Fibroblast of lung (primary cell): Measurements from ENCODE around the gene PPP1R7. TPM values are rescaled to one million over a fixed set of nuclear protein-coding genes. Genes with fewer than 3 reads are reported as not detected.
"Not testable (repeated sequence)": the region's sequence is repeated elsewhere in the genome, so short reads cannot be mapped to it uniquely, and the experiment has no call there.

Source experiments
- DNase-seq, 2 donors: peaks; one replicate each; pipeline versions ENCODE4 v3.0.0 to v3.0.0-alpha.2; 2010; ENCODE audit warnings: low read depth in 2 of 2
- H2AFZ ChIP-seq: 2 replicates; pipeline ENCODE4 v1.5.1; 2012; ENCODE audit warnings: low read length, control low read depth, inconsistent platforms
- H3K27ac ChIP-seq: 2 replicates; pipeline ENCODE4 v1.5.1; 2011; ENCODE audit warnings: low read length, control low read depth; ENCODE audit not compliant: insufficient read depth
- H3K27me3 ChIP-seq: 2 replicates; pipeline ENCODE4 v1.5.1; 2011; ENCODE audit warnings: mild to moderate bottlenecking, low read length; ENCODE audit not compliant: control insufficient read depth, insufficient read depth
- H3K36me3 ChIP-seq: 2 replicates; pipeline ENCODE4 v1.5.1; 2011; ENCODE audit warnings: low read length; ENCODE audit not compliant: control insufficient read depth, insufficient read depth
- H3K4me1 ChIP-seq: 2 replicates; pipeline ENCODE4 v1.5.1; 2011; ENCODE audit warnings: low read length; ENCODE audit not compliant: control insufficient read depth, insufficient read depth; ENCODE audit errors: extremely low read depth
- H3K4me2 ChIP-seq: 2 replicates; pipeline ENCODE4 v1.5.1; 2011; ENCODE audit warnings: low read length, control low read depth; ENCODE audit not compliant: insufficient read depth; ENCODE audit errors: extremely low read depth
- H3K4me3 ChIP-seq, 4 experiments: fragments of 200-600 bp in 1 of 4; sonication (generic) in 1 of 4; replicated peaks in 1 of 4; 2 replicates each; pipeline ENCODE4 v1.5.1; 2011 to 2016; ENCODE audit warnings: low read length in 4 of 4, low read depth in 3 of 4, mild to moderate bottlenecking in 3 of 4, control low read depth in 2 of 4, inconsistent platforms in 1 of 4, mixed read lengths in 1 of 4; ENCODE audit not compliant: insufficient read depth in 1 of 4; ENCODE audit errors: control extremely low read depth in 1 of 4
- H3K79me2 ChIP-seq: 2 replicates; pipeline ENCODE4 v1.5.1; 2012; ENCODE audit warnings: mild to moderate bottlenecking, low read length, inconsistent platforms; ENCODE audit not compliant: control insufficient read depth, insufficient read depth
- H3K9ac ChIP-seq: 2 replicates; pipeline ENCODE4 v1.5.1; 2011; ENCODE audit warnings: mild to moderate bottlenecking, low read length, control low read depth; ENCODE audit not compliant: insufficient read depth
- H3K9me3 ChIP-seq: 2 replicates; pipeline ENCODE4 v1.5.1; 2012; ENCODE audit warnings: low read depth, low read length; ENCODE audit not compliant: control insufficient read depth, insufficient read depth
- H4K20me1 ChIP-seq: 2 replicates; pipeline ENCODE4 v1.5.1; 2011; ENCODE audit warnings: low read length; ENCODE audit not compliant: control insufficient read depth, insufficient read depth; ENCODE audit errors: extremely low read depth
- EZH2 ChIP-seq: IDR thresholded peaks from 2 replicates; pipeline ENCODE4 v1.5.1; 2012; ENCODE audit warnings: low read length, control low read depth, mild to moderate bottlenecking; ENCODE audit errors: missing control alignments
- polyA plus RNA-seq, 2 donors: library from polyadenylated mRNA; depleted of rRNA in 1 of 2; stranded (reverse) in 1 of 2; unstranded in 1 of 2; fragments of >200 nt; gene quantifications; 2 replicates each; pipeline ENCODE4 v1.2.1, GENCODE V29; 2011 to 2012; ENCODE audit warnings: missing spikeins in 1 of 2
- total RNA-seq: library from RNA; depleted of rRNA; stranded (reverse); fragments of >200 nt; gene quantifications from 2 replicates; pipeline ENCODE4 v1.2.1, GENCODE V29; 2014
- TF ChIP-seq, protein P1 (sequence below), 2 donors: IDR thresholded peaks in 1 of 2; conservative IDR thresholded peaks in 1 of 2; 1 replicate in 1 of 2; 2 replicates in 1 of 2; pipeline ENCODE4 v1.5.1; 2011 to 2012; ENCODE audit warnings: low read length in 2 of 2, control low read depth in 1 of 2, inconsistent platforms in 1 of 2, low read depth in 1 of 2, mild to moderate bottlenecking in 1 of 2

Gene PPP1R7
- total and polyA plus RNA-seq, 2 donors (not counting 1 experiment from before 2014, with no cell fraction given): 70.7 to 141 TPM

DNA sequence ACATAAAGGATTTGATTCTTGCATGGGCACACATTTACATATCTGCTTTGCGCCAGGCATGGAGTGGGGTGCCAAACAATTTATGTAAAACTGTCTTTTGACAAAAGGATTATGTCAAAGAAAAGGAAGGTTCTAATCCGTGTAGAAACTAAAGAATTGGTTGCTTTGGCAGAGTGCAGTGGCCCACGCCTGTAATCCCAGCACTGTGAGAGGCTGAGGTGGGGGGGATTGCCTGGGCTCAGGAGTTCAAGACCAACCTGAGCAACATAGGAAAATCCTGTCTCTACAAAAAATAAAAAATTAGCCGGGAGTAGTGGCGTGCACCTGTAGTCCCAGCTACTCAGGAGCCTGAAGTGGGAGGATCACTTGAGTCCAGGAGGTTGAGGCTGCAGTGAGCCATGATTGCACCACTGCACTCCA, 47.1 kb upstream of the PPP1R7 start:
- H4K20me1 ChIP-seq: no peaks in the 10 kb centered on the region
- H3K4me3 ChIP-seq: peak overlapping the region; percentile 73 to 86 (median 78)
- no peaks in the 10 kb centered on the region for H3K9me3 ChIP-seq
- H3K79me2 ChIP-seq: peaks cover 24% of the 10 kb centered on the region
- no peak overlapping the region for H3K27ac ChIP-seq
- H3K27me3 ChIP-seq: no peaks in the 10 kb centered on the region
- peak overlapping the region; percentile 90 for H3K4me2 ChIP-seq
- no peak overlapping the region for H3K9ac ChIP-seq
- no peak for DNase-seq
- no peaks in the 10 kb centered on the region for H3K4me1 ChIP-seq
- TF ChIP-seq, protein P1, sequence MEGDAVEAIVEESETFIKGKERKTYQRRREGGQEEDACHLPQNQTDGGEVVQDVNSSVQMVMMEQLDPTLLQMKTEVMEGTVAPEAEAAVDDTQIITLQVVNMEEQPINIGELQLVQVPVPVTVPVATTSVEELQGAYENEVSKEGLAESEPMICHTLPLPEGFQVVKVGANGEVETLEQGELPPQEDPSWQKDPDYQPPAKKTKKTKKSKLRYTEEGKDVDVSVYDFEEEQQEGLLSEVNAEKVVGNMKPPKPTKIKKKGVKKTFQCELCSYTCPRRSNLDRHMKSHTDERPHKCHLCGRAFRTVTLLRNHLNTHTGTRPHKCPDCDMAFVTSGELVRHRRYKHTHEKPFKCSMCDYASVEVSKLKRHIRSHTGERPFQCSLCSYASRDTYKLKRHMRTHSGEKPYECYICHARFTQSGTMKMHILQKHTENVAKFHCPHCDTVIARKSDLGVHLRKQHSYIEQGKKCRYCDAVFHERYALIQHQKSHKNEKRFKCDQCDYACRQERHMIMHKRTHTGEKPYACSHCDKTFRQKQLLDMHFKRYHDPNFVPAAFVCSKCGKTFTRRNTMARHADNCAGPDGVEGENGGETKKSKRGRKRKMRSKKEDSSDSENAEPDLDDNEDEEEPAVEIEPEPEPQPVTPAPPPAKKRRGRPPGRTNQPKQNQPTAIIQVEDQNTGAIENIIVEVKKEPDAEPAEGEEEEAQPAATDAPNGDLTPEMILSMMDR (conservative IDR thresholded peaks at IDR 0.05 in 1 of 2, IDR thresholded peaks at IDR 0.05 in 1 of 2; ENCODE audit: low read depth in 1 of 2, low read length in 2 of 2): no peak
- no peak for TF ChIP-seq EZH2
- peaks cover 3% of the 10 kb centered on the region for H3K36me3 ChIP-seq
- H2AFZ ChIP-seq: peak overlapping the region; percentile 95

DNA sequence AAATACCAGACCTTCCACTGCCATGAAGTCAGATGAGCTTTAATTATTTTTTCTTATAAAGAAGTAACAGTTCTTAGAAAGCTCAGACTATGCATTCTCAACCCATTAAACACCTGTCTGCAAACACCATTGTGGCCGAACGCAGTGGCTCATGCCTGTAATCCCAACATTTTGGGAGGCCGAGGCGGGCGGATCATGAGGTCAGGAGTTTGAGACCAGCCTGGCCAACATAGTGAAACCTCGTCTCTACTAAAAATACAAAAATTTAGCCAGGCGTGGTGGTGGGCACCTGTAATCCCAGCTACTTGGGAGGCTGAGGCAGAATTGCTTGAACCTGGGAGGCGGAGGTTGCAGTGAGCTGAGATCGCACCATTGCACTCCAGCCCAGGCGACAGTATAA, 45.7 kb upstream of the PPP1R7 start:
- not testable (repeated sequence) for H3K4me2 ChIP-seq, H3K36me3 ChIP-seq, H3K9me3 ChIP-seq, H4K20me1 ChIP-seq, H3K4me3 ChIP-seq, H2AFZ ChIP-seq, H3K9ac ChIP-seq, DNase-seq, H3K27me3 ChIP-seq, H3K4me1 ChIP-seq, H3K27ac ChIP-seq
- H3K79me2 ChIP-seq: peaks cover 16% of the 10 kb centered on the region

DNA sequence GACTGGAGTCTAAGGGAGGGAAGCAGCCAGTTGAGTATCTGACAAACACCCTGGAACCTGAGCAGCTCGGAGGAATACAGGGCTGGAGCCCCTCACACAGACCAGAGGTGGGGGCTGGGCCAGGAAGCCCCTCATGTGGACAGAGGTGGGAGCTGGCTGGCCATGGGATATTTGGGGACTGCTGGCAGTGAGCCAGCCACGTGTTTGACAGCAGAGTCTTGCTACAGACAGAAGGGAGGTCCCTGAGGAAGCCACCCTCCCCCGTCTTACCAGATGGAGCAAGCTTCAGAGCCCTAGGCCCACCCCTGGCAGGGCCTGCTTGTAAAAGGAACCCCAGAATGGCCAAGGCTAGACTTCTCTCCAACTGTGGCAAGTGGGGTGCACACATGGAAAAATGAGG, 44.6 kb upstream of the PPP1R7 start:
- H3K9me3 ChIP-seq: no peaks in the 10 kb centered on the region
- H3K4me2 ChIP-seq: no peak overlapping the region
- no peaks in the 10 kb centered on the region for H3K4me1 ChIP-seq
- H4K20me1 ChIP-seq: no peaks in the 10 kb centered on the region
- no peak overlapping the region for H3K27ac ChIP-seq
- H3K27me3 ChIP-seq: no peaks in the 10 kb centered on the region
- TF ChIP-seq EZH2: no peak
- TF ChIP-seq, protein P1 (conservative IDR thresholded peaks at IDR 0.05 in 1 of 2, IDR thresholded peaks at IDR 0.05 in 1 of 2; ENCODE audit: low read depth in 1 of 2, low read length in 2 of 2): no peak
- no peak overlapping the region for H3K9ac ChIP-seq
- H3K36me3 ChIP-seq: no peaks in the 10 kb centered on the region
- H3K4me3 ChIP-seq: no peak overlapping the region
- H2AFZ ChIP-seq: no peak overlapping the region
- DNase-seq: no peak
- H3K79me2 ChIP-seq: peaks cover 11% of the 10 kb centered on the region
